GM19455 (cell line): ENCODE results near the gene MAPKAPK2.

Experiments
- ATAC-seq: cut with Tn5 transposase; IDR thresholded peaks from one replicate; pipeline ENCODE4 v1.9.1; 2021; ENCODE audit not compliant: unreplicated experiment

The MAPKAPK2 gene

DNA sequence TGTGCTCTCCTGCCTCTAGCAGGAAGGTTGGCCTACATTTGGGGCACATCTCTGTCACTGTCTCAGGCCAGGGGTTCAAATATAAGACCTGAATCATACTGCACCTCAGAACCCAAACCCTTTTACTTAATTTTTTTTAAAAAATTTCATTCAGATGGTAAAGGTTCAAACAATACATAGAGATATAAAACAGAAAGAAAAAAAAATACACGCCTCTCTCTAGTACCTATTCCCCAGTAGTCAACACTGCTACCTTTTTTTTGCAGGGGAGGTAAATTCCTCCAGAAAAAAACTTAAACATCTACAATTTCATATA lies 32.9 kb downstream of the MAPKAPK2 start:
- no peak for ATAC-seq

DNA sequence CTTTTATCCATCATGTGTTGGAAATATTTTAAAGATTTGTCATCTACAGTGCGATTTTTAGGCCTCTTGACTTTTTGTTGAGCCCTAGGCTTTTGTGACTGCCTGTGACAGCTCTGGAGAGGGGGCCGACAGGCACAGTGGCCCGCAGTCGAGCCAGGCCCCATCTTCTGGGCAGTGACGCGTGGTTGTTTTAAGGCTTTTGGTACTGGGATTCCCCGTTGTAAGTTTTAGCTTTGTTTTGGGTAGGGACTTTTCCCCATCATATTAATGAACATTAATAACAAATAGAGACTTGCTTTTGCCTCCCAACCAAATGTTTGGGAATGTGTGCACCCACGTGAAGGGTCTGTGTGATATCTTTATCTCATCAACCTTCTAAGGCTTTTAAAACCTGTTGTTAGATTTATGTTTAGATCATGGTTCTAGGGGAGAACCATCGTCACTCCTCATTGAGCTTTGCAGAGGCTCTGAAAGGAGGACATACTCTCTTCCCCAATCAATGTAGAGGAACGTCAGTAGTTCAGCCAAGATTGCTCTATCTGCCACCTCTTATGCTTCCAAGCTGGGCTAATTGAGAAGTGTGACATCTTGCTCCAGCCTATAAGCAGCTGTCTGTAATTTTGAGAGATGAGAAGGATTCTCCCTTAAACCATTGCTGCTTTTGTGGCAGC lies 34.6 kb downstream of the MAPKAPK2 start:
- ATAC-seq = no peak

DNA sequence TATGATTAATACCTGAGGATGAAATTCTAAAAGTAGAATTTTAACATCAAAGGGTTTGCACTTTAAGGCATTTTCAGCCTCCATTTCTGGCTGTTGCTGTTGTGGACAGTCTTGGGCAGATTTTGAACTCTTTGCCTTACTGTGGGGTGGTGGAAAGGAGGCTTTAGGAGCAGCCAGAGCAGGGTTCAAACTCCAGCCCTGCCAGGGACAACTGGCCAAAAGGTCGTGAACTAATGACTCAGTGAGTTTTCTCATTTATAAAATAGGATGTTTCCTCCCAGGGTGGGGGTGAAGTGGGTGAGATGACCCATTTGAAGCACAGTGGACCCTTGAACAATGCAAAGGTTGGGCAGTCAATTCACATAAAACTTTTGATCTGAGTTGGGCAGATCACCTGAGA lies 36.7 kb downstream of the MAPKAPK2 start:
- ATAC-seq = no peak

DNA sequence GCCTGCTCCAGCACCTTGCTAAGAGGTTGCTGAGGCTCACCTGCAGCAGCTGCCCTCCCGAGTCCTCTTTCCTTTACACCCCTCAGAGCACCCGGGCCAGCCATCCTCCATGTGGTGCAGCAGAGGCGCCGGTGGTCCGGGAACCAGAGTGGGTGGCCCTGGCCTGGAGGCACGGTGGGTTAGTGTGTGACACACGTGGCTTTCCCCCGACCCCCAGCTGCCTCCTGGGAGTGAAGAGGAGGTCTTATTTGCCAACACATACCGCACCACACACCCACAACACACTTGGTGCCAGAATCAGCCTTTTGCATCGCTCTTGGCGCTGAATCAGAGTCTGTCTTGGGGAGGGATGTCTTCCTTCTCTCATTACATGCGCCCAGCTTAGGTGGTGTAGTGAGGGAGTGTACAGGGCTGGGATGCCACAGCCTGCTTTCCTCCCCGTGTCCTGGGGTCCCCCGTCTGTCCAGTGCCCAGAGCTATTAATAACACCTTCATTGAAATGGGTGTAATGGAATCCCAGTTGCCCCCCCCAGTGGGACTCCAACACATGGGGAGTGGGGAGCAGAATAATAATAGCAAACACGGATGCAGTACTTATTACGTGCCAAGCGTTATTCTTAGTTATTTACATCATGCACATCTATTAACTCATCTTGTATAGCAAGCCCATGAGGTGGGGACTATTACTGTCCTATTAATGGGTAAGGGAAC lies 38.2 kb downstream of the MAPKAPK2 start:
- ATAC-seq = no peak

DNA sequence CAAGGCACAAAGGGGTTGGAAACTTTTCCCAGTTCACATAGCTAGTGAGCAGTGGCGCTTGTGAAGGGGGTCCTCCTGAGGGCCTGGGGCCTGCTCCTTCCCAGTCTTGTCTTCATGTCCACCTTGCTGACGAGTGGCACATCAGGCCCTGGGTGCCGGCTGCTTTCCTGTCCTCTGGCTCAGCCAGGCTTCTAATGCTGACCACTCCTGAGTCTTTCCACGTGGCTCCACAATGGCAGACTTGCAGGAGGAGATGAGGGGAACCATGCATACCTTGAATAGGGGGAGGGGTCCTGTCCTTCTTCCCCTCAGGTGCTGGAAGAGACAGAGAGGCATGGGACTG lies 38.7 kb downstream of the MAPKAPK2 start:
- ATAC-seq = no peak

DNA sequence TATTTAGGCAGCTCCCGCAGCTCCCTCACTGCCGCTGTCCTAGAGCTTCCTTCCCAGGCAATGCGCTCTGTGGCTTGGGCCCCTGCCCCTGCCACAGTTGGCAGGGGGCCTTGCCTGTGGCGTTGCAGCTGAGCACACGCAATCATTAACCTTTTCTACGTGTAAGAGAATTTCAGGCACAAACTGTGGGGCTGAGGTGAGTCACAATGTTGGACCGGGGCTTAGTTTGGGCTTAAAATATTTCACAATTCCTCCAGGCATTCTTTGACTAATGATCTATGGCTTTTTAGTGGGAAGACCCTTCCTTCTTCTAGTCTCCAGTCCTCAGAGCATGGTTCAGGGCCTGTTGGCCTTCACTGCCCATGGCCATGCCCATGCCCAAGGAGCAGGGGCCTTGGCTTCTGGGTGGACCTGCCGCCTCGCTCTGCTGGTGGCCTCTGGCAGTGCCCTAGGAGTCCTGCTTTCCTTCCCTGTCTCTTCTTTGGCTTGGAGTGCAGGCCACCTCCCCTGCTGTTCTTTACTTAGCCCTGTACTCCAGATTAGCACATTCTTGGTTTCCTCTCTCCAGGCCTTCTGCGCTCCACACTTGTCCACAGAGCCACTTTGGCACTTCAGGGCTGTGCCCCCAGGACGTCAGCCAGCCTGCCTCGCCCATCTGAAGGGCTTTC lies 39.2 kb downstream of the MAPKAPK2 start:
- ATAC-seq = no peak

DNA sequence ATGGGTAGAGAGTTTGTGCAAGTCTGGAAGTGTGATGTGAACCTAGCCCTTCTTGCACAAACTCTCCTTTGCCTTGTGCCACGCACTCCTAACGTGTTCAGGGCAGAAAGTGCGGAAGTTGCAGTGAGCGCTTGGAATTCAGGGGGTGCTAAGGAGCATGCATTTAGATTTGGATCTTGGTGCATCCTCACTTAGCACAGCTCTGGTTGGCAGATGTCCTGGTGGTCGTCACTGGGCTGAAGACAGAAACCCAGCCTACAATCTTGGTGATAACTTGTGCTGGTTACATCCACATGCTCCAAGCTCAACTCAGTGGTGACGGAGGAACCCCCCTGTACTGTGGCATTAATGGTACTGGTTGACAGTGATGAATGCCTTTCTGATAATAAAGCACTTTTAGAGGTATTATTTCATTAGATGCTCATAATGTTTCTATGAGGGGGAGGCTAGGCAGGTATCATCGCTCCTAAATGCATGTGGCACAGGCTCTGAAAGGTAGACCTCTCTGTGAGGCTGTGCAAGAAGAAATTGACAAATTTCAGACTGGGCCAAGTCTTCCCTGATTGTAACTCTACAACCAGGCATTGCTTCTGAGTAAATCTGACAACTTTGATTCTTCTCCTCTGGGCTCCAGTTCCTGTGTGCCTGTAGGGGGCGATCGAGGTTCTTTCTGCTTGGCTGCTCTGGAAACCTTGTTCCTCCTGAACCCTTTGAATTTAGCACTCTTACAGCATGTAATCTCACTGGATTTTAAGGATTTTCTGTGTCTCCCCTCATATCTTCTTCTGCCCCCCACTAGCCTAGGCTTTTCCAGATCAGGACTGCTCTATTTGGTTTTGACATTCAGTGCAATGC lies 40.6 kb downstream of the MAPKAPK2 start:
- peak; percentile 38 for ATAC-seq

DNA sequence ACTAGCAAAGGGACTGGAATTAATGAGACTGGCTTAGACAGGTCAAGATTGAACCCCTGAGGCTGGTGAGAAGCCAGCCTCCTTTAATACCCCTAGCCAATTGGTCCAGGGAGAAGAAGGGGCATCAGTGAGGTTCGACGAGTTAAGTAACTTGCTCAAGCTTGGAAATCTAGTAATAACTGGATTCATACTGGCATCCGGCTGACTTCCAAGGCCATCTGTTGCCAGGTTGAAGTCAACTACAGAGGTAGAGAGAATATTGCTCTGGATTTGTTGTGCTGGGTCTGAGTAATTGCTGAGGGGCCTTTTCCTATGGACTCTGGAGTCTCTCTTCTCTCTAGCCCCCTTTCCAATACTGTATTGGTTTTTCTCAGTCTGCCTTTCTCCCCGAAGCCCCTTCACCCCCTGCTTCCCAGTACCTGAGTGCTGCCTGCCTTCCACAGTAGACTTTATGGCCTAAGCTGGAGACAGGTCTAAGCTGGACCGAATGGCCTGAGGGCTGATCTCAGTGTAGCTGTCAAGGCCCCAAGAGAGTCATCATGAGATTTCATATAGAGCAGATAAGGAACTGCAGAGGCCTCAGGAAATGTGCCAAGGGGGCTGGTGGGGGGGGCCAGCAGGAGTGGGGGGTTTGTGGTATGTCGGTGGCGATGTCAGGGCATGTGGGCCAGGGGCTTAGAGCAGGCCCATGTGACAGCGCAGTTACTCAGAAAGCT lies 43.4 kb downstream of the MAPKAPK2 start:
- no peak for ATAC-seq

DNA sequence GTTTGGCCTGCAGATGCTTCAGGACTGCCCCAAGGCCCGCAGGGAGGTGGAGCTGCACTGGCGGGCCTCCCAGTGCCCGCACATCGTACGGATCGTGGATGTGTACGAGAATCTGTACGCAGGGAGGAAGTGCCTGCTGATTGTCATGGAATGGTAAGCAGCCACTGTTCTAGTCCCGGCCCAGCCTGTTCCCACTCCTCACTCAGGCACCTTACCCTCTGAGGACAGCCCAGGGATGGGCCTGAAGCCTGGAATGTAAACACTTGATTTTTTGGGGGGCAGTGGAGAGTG lies 43.9 kb downstream of the MAPKAPK2 start:
- no peak for ATAC-seq

DNA sequence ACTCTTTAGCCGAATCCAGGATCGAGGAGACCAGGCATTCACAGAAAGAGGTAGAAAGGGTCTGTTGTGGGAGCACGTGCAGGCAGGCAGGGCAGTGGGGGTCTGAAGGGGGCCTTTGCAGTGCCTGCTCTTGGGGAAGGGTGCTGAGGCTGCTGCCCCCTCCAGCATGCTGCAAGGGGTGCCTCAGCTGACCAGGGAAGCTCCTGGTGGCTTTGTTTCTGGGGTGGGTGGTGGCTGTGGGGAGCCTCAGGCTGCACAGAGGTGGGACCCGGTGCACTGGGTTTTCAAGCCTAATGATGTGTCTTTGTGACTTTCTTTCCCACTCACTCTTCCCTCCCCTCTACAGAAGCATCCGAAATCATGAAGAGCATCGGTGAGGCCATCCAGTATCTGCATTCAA lies 44.3 kb downstream of the MAPKAPK2 start:
- ATAC-seq = no peak

DNA sequence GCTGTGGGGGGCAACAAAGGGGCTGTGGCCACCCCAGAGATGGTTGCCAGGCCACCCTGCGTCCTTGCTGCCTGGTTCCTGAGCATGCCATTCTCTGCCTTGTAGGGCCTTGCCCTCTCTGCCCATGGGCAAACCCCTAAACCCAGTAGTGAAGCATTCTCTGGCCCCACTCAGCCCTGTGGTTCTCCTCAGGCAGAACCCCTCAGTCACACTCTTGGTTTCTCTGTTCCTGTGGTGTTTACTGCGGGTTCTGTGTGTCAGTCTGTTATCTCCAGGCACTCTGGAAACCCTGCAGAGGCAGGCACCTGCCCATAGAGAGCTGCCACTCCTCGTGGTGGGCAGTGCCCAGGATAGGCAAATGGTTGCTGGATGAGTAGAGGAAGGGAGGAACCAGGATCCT lies 44.8 kb downstream of the MAPKAPK2 start:
- no peak for ATAC-seq

DNA sequence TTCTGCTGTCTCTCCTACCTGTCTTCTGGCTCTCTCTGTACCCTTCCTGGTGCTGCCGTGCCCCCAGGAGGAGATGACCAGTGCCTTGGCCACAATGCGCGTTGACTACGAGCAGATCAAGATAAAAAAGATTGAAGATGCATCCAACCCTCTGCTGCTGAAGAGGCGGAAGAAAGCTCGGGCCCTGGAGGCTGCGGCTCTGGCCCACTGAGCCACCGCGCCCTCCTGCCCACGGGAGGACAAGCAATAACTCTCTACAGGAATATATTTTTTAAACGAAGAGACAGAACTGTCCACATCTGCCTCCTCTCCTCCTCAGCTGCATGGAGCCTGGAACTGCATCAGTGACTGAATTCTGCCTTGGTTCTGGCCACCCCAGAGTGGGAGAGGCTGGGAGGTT lies 47.8 kb downstream of the MAPKAPK2 start:
- no peak for ATAC-seq

DNA sequence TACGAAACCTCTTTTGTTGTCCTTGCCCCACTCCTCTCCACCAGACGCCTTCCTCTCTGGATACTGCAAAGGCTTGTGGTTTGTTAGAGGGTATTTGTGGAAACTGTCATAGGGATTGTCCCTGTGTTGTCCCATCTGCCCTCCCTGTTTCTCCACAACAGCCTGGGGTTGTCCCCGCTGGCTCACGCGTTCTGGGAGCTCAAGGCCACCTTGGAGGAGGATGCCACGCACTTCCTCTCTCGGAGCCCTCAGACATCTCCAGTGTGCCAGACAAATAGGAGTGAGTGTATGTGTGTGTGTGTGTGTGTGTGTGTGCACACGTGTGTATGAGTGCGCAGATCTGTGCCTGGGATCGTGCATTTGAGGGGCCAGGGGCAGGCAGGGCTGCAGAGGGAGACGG lies 48.3 kb downstream of the MAPKAPK2 start:
- no peak for ATAC-seq

DNA sequence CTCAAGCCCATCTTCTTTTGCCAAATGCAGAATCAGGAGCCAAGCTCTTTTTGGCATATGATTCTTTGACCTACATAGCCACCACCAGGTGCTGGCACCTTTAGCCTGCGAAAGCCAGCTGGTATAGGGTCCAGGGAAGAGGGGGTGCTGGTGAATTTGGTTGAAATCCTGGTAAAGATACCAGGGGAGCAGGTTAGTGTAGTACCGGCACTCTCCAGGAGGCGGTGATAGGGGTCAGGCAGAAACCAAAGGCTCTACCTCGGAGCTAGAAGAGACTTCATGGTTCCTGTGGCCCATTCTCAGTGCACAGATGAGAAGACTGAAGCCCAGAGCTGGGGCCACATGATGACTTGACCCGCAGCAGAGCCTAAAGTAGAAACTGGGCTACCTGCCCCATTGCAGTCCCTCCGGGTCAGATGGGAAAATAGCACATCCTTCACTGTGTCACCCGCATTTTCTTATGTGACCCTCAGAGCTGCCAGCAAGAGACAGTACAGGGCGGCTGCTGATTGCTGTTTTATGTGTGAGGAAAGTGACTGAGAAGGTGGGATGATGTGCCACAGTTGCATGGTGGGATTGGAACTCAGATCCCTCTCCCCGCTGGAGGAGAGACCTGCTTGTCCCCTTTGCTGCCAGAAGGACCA lies 49.9 kb downstream of the MAPKAPK2 start:
- no peak for ATAC-seq

DNA sequence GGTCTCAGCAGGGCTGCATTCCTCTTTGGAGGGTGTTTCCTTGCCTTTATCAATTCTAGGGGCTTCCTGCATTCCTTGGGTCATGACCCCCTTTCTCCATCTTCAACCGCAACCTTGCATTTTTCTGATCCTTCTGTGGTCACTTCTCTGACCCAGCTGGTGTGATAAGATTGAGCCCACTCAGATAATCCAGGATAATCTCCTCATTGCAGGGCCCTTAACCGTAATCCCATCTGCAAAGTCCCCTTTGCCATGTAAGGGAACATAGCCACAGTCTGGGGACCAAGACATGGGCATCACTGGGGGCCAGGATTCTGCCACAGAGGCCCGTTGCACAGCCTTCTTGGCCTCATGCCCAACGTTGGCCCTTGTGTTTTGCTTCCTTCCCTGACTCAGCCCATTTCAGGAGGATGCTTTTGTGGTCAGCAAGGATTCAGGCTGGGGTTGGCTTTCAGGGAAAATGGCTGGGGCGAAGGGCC lies 50.9 kb downstream of the MAPKAPK2 start:
- no peak for ATAC-seq

DNA sequence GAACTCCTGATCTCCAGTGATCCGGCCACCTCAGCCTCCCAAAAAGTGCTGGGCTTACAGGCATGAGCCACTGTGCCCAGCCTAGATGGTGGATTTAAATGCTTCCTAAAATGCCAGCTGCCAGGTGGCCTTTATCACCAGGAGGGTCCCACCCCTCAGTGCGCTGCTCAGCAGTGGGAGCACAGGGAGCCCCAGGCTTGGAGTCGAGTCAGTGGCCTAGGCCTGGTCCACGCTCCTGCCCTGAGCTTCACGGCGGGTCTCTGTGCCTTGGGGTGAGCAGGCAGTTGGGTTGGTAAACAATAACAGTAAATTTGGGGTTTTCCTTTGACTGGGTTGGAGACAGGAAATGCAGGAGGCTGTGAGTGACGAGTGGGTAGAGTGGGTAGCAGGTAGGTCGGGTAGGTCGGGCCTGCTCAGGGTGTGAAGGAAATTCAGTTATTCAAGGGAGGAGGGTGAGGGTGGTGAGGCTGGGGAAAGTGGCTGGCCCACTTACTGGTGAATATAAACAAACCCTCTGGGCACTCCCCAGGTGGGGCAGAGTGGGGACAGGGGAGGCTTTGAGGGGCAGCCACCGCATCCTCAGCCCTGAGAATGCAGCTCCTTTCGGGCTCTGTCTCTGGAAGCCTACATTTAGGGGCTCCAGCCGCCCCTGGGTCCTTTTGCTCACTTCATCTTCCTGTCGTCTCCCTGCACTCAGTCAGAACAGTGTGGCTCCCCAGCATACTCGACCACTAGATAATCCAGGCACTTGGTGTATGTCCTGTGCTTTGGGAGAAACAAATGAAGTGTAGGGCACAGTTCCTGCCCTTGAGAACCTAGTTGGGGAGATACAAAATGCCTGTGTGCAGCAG lies 52.4 kb downstream of the MAPKAPK2 start:
- ATAC-seq = no peak

DNA sequence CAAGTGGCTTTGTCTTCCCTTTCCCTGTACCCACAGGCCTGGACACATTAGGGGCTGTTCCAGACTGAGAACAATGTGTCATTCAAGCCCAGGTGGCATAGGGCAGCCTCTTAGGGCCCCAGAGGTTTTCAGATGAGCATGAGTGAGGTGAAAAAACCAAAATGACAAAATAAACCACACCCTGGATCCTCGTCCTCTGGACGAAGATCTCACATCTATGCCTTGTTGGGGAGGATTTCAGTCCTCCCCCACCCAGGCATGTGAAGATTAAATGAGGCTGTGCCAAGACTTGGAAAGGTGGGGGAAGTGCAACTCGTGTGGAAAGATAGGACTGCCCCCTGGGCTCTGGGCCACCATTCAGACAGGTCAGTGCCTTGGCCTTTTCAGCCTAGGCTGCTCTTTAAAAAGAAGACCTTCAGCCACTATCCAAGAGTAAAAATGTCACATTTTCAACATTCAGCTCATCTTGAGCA lies 53.1 kb downstream of the MAPKAPK2 start:
- no peak for ATAC-seq

DNA sequence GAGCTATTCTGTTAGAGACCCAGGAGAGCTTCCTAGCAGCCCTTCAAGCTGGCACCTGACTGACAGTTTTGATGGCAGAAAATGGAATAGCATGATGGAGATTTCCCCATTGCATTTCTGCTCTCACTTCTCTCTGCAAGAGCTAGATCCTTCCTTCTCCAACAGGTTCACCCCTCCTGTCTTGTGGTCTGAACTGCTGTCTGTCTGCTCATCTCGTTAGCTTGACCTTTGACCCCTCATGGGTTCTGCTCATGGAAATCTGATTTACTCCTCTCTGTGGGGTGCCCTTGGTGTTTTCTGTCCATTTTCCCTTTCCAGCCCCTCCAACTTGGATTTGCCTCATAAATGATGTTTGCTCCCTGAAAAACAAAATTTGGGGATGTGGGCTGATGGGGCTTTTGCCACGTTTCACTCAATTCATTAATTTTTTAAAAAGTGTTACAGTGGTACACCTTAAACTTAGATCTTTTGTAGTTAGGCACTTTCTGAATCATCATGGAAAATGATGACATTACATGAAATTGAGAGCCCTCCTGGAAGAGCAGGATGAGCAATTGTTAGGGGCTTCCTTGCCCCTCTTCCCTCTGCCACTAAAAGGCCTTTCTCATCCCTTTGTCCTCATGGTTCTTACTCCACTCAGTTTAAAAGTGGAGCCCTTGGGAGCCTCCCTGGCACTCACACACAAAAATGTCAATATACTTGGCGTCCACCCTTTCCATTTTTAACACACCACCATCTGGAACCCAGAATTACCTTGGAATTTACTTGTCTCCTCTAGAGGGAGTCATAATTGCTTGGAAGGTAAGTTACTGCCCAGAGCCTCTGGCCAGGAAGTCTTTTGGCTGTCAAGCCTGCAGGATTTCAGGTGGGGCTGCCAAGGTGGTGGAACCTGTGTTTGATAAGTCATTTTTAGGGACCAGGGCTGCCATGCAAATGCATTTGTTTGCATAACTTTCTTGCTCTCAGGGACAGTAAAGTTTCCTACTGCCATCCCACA lies 54.0 kb downstream of the MAPKAPK2 start:
- ATAC-seq = no peak
